WTC11 (cell line): ENCODE data around the gene AVL9. TPM values are rescaled to one million over a fixed set of nuclear protein-coding genes. Genes with fewer than 3 reads are reported as not detected.

ENCODE experiments used
- ATAC-seq: fragments of 200-7000 bp; cut with Tn5 transposase; 2 replicates; pipeline ENCODE4 v1.10.0; 2021; ENCODE audit warnings: mild to moderate bottlenecking, moderate library complexity
- CTCF ChIA-PET: fragments of 300-600 bp; sonication (Branson Sonifier 250); formaldehyde crosslinking; loops from one replicate; lab custom pipeline; 2021; ENCODE audit warnings: antibody characterized with exemption; lab: Charles Lee
- POLR2A ChIA-PET: fragments of 350-600 bp; sonication (Branson Sonifier 250); formaldehyde crosslinking; loops from one replicate; lab custom pipeline; 2021; ENCODE audit warnings: antibody characterized with exemption; lab: Charles Lee
- DNase-seq: peaks from one replicate; pipeline ENCODE4 v3.0.0; 2021; ENCODE audit warnings: low spot score
- H3K27ac Mint-ChIP-seq: 2 replicates; pipeline ENCODE4 v1.8.0; 2021; ENCODE audit warnings: mixed read lengths
- H3K27me3 Mint-ChIP-seq: 2 replicates; pipeline ENCODE4 v1.8.0; 2021; ENCODE audit warnings: low read depth, mild to moderate bottlenecking, moderate library complexity, mixed read lengths
- H3K36me3 Mint-ChIP-seq: 2 replicates; pipeline ENCODE4 v1.8.0; 2021; ENCODE audit warnings: mixed read lengths
- H3K4me1 Mint-ChIP-seq: 2 replicates; pipeline ENCODE4 v1.8.0; 2022; ENCODE audit warnings: mixed read lengths
- H3K4me3 Mint-ChIP-seq: 2 replicates; pipeline ENCODE4 v1.8.0; 2021; ENCODE audit warnings: mild to moderate bottlenecking, moderate library complexity, mixed read lengths
- H3K9me3 Mint-ChIP-seq: 2 replicates; pipeline ENCODE4 v1.8.0; 2021; ENCODE audit warnings: mixed read lengths
- AFF4 ChIP-seq: sonication (generic); formaldehyde crosslinking; IDR thresholded peaks from 2 replicates; pipeline ENCODE4 v1.8.1; 2023; ENCODE audit warnings: mild to moderate bottlenecking, missing genetic modification reagents, borderline replicate concordance
- CBFB ChIP-seq: sonication (generic); formaldehyde crosslinking; IDR thresholded peaks from 2 replicates; pipeline ENCODE4 v1.8.1; 2022; ENCODE audit warnings: mild to moderate bottlenecking, low read depth, missing genetic modification reagents
- CREM ChIP-seq: sonication (generic); formaldehyde crosslinking; IDR thresholded peaks from 2 replicates; pipeline ENCODE4 v1.8.1; 2022; ENCODE audit warnings: mild to moderate bottlenecking, missing genetic modification reagents, moderate library complexity
- CTCF ChIP-seq: fragments of 200-600 bp; IDR thresholded peaks from 2 replicates; pipeline ENCODE4 v1.8.0; 2022; ENCODE audit warnings: antibody characterized with exemption
- E2F4 ChIP-seq: sonication (generic); formaldehyde crosslinking; IDR thresholded peaks from 2 replicates; pipeline ENCODE4 v1.8.1; 2022; ENCODE audit warnings: low read depth, mild to moderate bottlenecking, moderate library complexity, missing genetic modification reagents, borderline replicate concordance
- E2F5 ChIP-seq: sonication (generic); formaldehyde crosslinking; IDR thresholded peaks from 2 replicates; pipeline ENCODE4 v1.8.1; 2022; ENCODE audit warnings: mild to moderate bottlenecking, moderate library complexity, missing genetic modification reagents
- ELF4 ChIP-seq: sonication (generic); formaldehyde crosslinking; IDR thresholded peaks from 2 replicates; pipeline ENCODE4 v1.8.1; 2022; ENCODE audit warnings: low read depth, mild to moderate bottlenecking, moderate library complexity, missing genetic modification reagents
- ERG ChIP-seq: fragments of 250-450 bp; sonication (Bioruptor Pico); IDR thresholded peaks from 2 replicates; pipeline ENCODE4 v1.8.0; 2021; ENCODE audit warnings: mild to moderate bottlenecking
- FOXK1 ChIP-seq: sonication (generic); formaldehyde crosslinking; IDR thresholded peaks from 2 replicates; pipeline ENCODE4 v1.8.0; 2022; ENCODE audit warnings: mild to moderate bottlenecking, moderate library complexity, missing genetic modification reagents
- GABPB1 ChIP-seq: sonication (generic); formaldehyde crosslinking; IDR thresholded peaks from 2 replicates; pipeline ENCODE4 v1.8.1; 2023; ENCODE audit warnings: mild to moderate bottlenecking, missing genetic modification reagents
- JAZF1 ChIP-seq: fragments of 250-450 bp; sonication (Bioruptor Pico); IDR thresholded peaks from 2 replicates; pipeline ENCODE4 v1.9.0; 2021; ENCODE audit warnings: moderate library complexity, mild to moderate bottlenecking, inconsistent platforms
- MYBL2 ChIP-seq: sonication (generic); formaldehyde crosslinking; IDR thresholded peaks from 2 replicates; pipeline ENCODE4 v1.8.1; 2023; ENCODE audit warnings: mild to moderate bottlenecking, moderate library complexity, missing genetic modification reagents
- NR1H2 ChIP-seq: sonication (generic); formaldehyde crosslinking; IDR thresholded peaks from 2 replicates; pipeline ENCODE4 v1.9.0; 2021; ENCODE audit warnings: mild to moderate bottlenecking, moderate library complexity, missing genetic modification reagents
- OVOL2 ChIP-seq: fragments of 250-450 bp; sonication (Bioruptor Pico); IDR thresholded peaks from 2 replicates; pipeline ENCODE4 v1.9.0; 2021; ENCODE audit warnings: mild to moderate bottlenecking, borderline replicate concordance
- RORB ChIP-seq: fragments of 250-450 bp; sonication (Bioruptor Pico); IDR thresholded peaks from 2 replicates; pipeline ENCODE4 v1.9.0; 2021; ENCODE audit warnings: mild to moderate bottlenecking
- TEAD4 ChIP-seq: sonication (generic); formaldehyde crosslinking; IDR thresholded peaks from 2 replicates; pipeline ENCODE4 v1.8.0; 2022; ENCODE audit warnings: mild to moderate bottlenecking, missing genetic modification reagents
- ZNF263 ChIP-seq: sonication (generic); formaldehyde crosslinking; IDR thresholded peaks from 2 replicates; pipeline ENCODE4 v1.8.1; 2022; ENCODE audit warnings: low read depth, mild to moderate bottlenecking, moderate library complexity, missing genetic modification reagents
- ZNF317 ChIP-seq: sonication (generic); formaldehyde crosslinking; IDR thresholded peaks from 2 replicates; pipeline ENCODE4 v1.8.1; 2023; ENCODE audit warnings: low read depth, mild to moderate bottlenecking, moderate library complexity, missing genetic modification reagents, borderline replicate concordance
- ZNF396 ChIP-seq: fragments of 250-450 bp; sonication (Bioruptor Pico); IDR thresholded peaks from 2 replicates; pipeline ENCODE4 v1.8.0; 2021; ENCODE audit warnings: mild to moderate bottlenecking, moderate library complexity, borderline replicate concordance
- ZNF416 ChIP-seq: fragments of 250-450 bp; sonication (Bioruptor Pico); IDR thresholded peaks from 2 replicates; pipeline ENCODE4 v1.9.0; 2021; ENCODE audit warnings: mild to moderate bottlenecking, inconsistent platforms
- ZNF425 ChIP-seq: fragments of 250-450 bp; sonication (Bioruptor Pico); conservative IDR thresholded peaks from 2 replicates; pipeline ENCODE4 v1.9.0; 2021; ENCODE audit warnings: mild to moderate bottlenecking
- ZSCAN18 ChIP-seq: fragments of 250-450 bp; sonication (Bioruptor Pico); IDR thresholded peaks from 2 replicates; pipeline ENCODE4 v2.1.2; 2022; ENCODE audit warnings: mild to moderate bottlenecking, moderate library complexity
- total RNA-seq: library from RNA; stranded (reverse); gene quantifications from 3 replicates; pipeline ENCODE4 v1.2.3, GENCODE V29; 2021

The AVL9 gene
- total RNA-seq, 1 experiment from 2014 or later, result 55.6 TPM

- no peak for TF ChIP-seq ZNF396 (CRISPR knock-in tag)
- TF ChIP-seq E2F5 (CRISPR knock-in tag), result no peak
- no peak for TF ChIP-seq JAZF1
Observed at GRCh38 chr7:32588657-32589056, 93.4 kb downstream of the AVL9 start (continued).

GRCh38 chr7:32591938-32592337 is 96.6 kb downstream of the AVL9 start:
- H3K4me3 Mint-ChIP-seq, result no peak overlapping the region
- TF ChIP-seq OVOL2 (CRISPR knock-in tag) (no peak), CTCF (no peak), AFF4 (CRISPR knock-in tag) (no peak), ZNF263 (CRISPR knock-in tag) (no peak), GABPB1 (CRISPR knock-in tag) (no peak), ZNF416 (CRISPR knock-in tag) (no peak), NR1H2 (CRISPR knock-in tag) (no peak), E2F4 (CRISPR knock-in tag) (no peak), CBFB (CRISPR knock-in tag) (no peak), ZNF317 (CRISPR knock-in tag) (no peak), ELF4 (CRISPR knock-in tag) (no peak), ERG (CRISPR knock-in tag) (no peak), MYBL2 (CRISPR knock-in tag) (no peak), ZNF396 (CRISPR knock-in tag) (no peak), TEAD4 (no peak), CREM (CRISPR knock-in tag) (no peak), FOXK1 (no peak), RORB (CRISPR knock-in tag) (no peak), ZSCAN18 (CRISPR knock-in tag) (no peak), ZNF425 (CRISPR knock-in tag) (no peak)
- TF ChIP-seq, all 79 proteins: peak for 0
- H3K9me3 Mint-ChIP-seq, result no peaks in the 10 kb centered on the region
- no peak overlapping the region for H3K27ac Mint-ChIP-seq
- H3K27me3 Mint-ChIP-seq, result no peaks in the 10 kb centered on the region; the same call in 1 of the 2 replicates
- CTCF ChIA-PET, result no interaction called here
- DNase-seq (no peak), ATAC-seq (no peak)
- H3K36me3 Mint-ChIP-seq, result peaks cover 3% of the 10 kb centered on the region
- H3K4me1 Mint-ChIP-seq, result peaks cover 18% of the 10 kb centered on the region
- POLR2A ChIA-PET, result no interaction called here
